HEK293 (cell line): Measurements from ENCODE around the gene SPEG.

Experiments used
- ZNF707 ChIP-seq: fragments of 450-650 bp; formaldehyde crosslinking; IDR thresholded peaks from 2 replicates; pipeline ENCODE4 v1.5.1; 2016; ENCODE audit warnings: missing biosample characterization, missing genetic modification characterization
- TF ChIP-seq, protein P1 (sequence below): fragments of 450-650 bp; formaldehyde crosslinking; IDR thresholded peaks from 2 replicates; pipeline ENCODE4 v1.5.1; 2016; ENCODE audit warnings: missing biosample characterization, missing genetic modification characterization
- TF ChIP-seq, protein P2 (sequence below): fragments of 450-650 bp; formaldehyde crosslinking; IDR thresholded peaks from 2 replicates; pipeline ENCODE4 v1.5.1; 2017; ENCODE audit warnings: missing biosample characterization, missing genetic modification characterization

DNA sequence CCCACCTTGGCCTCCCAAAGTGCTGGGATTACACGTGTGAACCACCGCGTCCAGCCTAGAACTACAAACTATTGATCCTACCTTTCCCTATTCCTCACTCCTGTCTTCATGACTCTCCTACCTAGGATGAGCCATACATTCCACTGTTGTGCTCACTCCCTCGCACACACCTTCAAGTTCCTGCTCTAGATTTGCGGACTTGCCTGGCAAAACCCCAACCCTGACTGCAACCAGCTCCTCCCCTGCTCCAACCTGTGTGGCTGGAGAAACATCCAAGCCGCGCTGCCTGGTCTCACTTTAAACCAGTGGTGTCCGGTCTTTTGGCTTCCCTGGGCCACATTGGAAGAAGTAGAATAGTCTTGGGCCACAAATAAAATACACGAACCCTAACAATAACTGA, 41.9 kb upstream of the SPEG start:
- TF ChIP-seq, protein P1, sequence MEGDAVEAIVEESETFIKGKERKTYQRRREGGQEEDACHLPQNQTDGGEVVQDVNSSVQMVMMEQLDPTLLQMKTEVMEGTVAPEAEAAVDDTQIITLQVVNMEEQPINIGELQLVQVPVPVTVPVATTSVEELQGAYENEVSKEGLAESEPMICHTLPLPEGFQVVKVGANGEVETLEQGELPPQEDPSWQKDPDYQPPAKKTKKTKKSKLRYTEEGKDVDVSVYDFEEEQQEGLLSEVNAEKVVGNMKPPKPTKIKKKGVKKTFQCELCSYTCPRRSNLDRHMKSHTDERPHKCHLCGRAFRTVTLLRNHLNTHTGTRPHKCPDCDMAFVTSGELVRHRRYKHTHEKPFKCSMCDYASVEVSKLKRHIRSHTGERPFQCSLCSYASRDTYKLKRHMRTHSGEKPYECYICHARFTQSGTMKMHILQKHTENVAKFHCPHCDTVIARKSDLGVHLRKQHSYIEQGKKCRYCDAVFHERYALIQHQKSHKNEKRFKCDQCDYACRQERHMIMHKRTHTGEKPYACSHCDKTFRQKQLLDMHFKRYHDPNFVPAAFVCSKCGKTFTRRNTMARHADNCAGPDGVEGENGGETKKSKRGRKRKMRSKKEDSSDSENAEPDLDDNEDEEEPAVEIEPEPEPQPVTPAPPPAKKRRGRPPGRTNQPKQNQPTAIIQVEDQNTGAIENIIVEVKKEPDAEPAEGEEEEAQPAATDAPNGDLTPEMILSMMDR: no peak
- TF ChIP-seq, protein P2, sequence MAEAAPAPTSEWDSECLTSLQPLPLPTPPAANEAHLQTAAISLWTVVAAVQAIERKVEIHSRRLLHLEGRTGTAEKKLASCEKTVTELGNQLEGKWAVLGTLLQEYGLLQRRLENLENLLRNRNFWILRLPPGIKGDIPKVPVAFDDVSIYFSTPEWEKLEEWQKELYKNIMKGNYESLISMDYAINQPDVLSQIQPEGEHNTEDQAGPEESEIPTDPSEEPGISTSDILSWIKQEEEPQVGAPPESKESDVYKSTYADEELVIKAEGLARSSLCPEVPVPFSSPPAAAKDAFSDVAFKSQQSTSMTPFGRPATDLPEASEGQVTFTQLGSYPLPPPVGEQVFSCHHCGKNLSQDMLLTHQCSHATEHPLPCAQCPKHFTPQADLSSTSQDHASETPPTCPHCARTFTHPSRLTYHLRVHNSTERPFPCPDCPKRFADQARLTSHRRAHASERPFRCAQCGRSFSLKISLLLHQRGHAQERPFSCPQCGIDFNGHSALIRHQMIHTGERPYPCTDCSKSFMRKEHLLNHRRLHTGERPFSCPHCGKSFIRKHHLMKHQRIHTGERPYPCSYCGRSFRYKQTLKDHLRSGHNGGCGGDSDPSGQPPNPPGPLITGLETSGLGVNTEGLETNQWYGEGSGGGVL (tag by site-specific recombination): no peak
- no peak for TF ChIP-seq ZNF707 (tag by site-specific recombination)
